Activated T-helper 17 cell treated with anti-CD3 and anti-CD28 coated beads, Interleukin-2, amount 50 U/mL, for 72 hours (primary cell): ENCODE data around the gene SCIN. TPM values are rescaled to one million over a fixed set of nuclear protein-coding genes. Genes with fewer than 3 reads are reported as not detected.

Experiments
- total RNA-seq, 2 donors: library from RNA; stranded (reverse); gene quantifications; one replicate each; pipeline ENCODE4 v1.2.3, GENCODE V29; 2022

The SCIN gene
- total RNA-seq, 2 donors from 2014 or later, result 0.17 to 0.29 TPM

Other genes with a start within 250 kb of the SCIN start
- gene VWDE, start 166.9 kb upstream of the SCIN start, total RNA-seq, result 10 to 100 TPM in 1 of 2 donors, 1 to 10 TPM in 1; 6.1 to 10.5 TPM
- gene ARL4A, start 116.9 kb downstream of the SCIN start, total RNA-seq, result 10 to 100 TPM; 12.4 to 17.0 TPM